WTC11 (cell line): ENCODE measurements around the gene VNN1. TPM values are rescaled to one million over a fixed set of nuclear protein-coding genes. Genes with fewer than 3 reads are reported as not detected.

Experiments used
- ATAC-seq: fragments of 200-7000 bp; cut with Tn5 transposase; 2 replicates; pipeline ENCODE4 v1.10.0; 2021; ENCODE audit warnings: mild to moderate bottlenecking, moderate library complexity
- CTCF ChIA-PET: fragments of 300-600 bp; sonication (Branson Sonifier 250); formaldehyde crosslinking; loops from one replicate; lab custom pipeline; 2021; ENCODE audit warnings: antibody characterized with exemption; lab: Charles Lee
- POLR2A ChIA-PET: fragments of 350-600 bp; sonication (Branson Sonifier 250); formaldehyde crosslinking; loops from one replicate; lab custom pipeline; 2021; ENCODE audit warnings: antibody characterized with exemption; lab: Charles Lee
- DNase-seq: peaks from one replicate; pipeline ENCODE4 v3.0.0; 2021; ENCODE audit warnings: low spot score
- H3K27ac Mint-ChIP-seq: 2 replicates; pipeline ENCODE4 v1.8.0; 2021; ENCODE audit warnings: mixed read lengths
- H3K27me3 Mint-ChIP-seq: 2 replicates; pipeline ENCODE4 v1.8.0; 2021; ENCODE audit warnings: low read depth, mild to moderate bottlenecking, moderate library complexity, mixed read lengths
- H3K36me3 Mint-ChIP-seq: 2 replicates; pipeline ENCODE4 v1.8.0; 2021; ENCODE audit warnings: mixed read lengths
- H3K4me1 Mint-ChIP-seq: 2 replicates; pipeline ENCODE4 v1.8.0; 2022; ENCODE audit warnings: mixed read lengths
- H3K4me3 Mint-ChIP-seq: 2 replicates; pipeline ENCODE4 v1.8.0; 2021; ENCODE audit warnings: mild to moderate bottlenecking, moderate library complexity, mixed read lengths
- H3K9me3 Mint-ChIP-seq: 2 replicates; pipeline ENCODE4 v1.8.0; 2021; ENCODE audit warnings: mixed read lengths
- CREM ChIP-seq: sonication (generic); formaldehyde crosslinking; IDR thresholded peaks from 2 replicates; pipeline ENCODE4 v1.8.1; 2022; ENCODE audit warnings: mild to moderate bottlenecking, missing genetic modification reagents, moderate library complexity
- ETV6 ChIP-seq: sonication (generic); formaldehyde crosslinking; IDR thresholded peaks from 2 replicates; pipeline ENCODE4 v1.8.1; 2022; ENCODE audit warnings: mild to moderate bottlenecking, missing genetic modification reagents
- GABPB1 ChIP-seq: sonication (generic); formaldehyde crosslinking; IDR thresholded peaks from 2 replicates; pipeline ENCODE4 v1.8.1; 2023; ENCODE audit warnings: mild to moderate bottlenecking, missing genetic modification reagents
- JUN ChIP-seq: sonication (generic); formaldehyde crosslinking; IDR thresholded peaks from 2 replicates; pipeline ENCODE4 v1.8.0; 2023; ENCODE audit warnings: mild to moderate bottlenecking, missing genetic modification reagents
- NFYB ChIP-seq: sonication (generic); formaldehyde crosslinking; conservative IDR thresholded peaks from 2 replicates; pipeline ENCODE4 v1.8.0; 2022; ENCODE audit warnings: low read depth, missing genetic modification reagents
- NR1H2 ChIP-seq: sonication (generic); formaldehyde crosslinking; IDR thresholded peaks from 2 replicates; pipeline ENCODE4 v1.9.0; 2021; ENCODE audit warnings: mild to moderate bottlenecking, moderate library complexity, missing genetic modification reagents
- NR2C2 ChIP-seq: sonication (generic); formaldehyde crosslinking; IDR thresholded peaks from 2 replicates; pipeline ENCODE4 v1.8.0; 2022; ENCODE audit warnings: mild to moderate bottlenecking, missing genetic modification reagents
- PRRX2 ChIP-seq: fragments of 250-450 bp; sonication (Bioruptor Pico); IDR thresholded peaks from 2 replicates; pipeline ENCODE4 v1.8.0; 2021; ENCODE audit warnings: mild to moderate bottlenecking
- RELA ChIP-seq: sonication (generic); formaldehyde crosslinking; IDR thresholded peaks from 2 replicates; pipeline ENCODE4 v1.8.1; 2022; ENCODE audit warnings: missing genetic modification reagents, mild to moderate bottlenecking, borderline replicate concordance
- SMAD4 ChIP-seq: sonication (generic); formaldehyde crosslinking; IDR thresholded peaks from 2 replicates; pipeline ENCODE4 v1.8.0; 2022; ENCODE audit warnings: mild to moderate bottlenecking, missing genetic modification reagents
- TCF7 ChIP-seq: sonication (generic); formaldehyde crosslinking; IDR thresholded peaks from 2 replicates; pipeline ENCODE4 v1.8.0; 2022; ENCODE audit warnings: mild to moderate bottlenecking, low read depth, missing genetic modification reagents, moderate library complexity
- TEAD1 ChIP-seq: sonication (generic); formaldehyde crosslinking; IDR thresholded peaks from 2 replicates; pipeline ENCODE4 v1.8.0; 2022; ENCODE audit warnings: mild to moderate bottlenecking, missing genetic modification reagents
- TEAD4 ChIP-seq: sonication (generic); formaldehyde crosslinking; IDR thresholded peaks from 2 replicates; pipeline ENCODE4 v1.8.0; 2022; ENCODE audit warnings: mild to moderate bottlenecking, missing genetic modification reagents
- TP53 ChIP-seq: sonication (generic); formaldehyde crosslinking; IDR thresholded peaks from 2 replicates; pipeline ENCODE4 v1.8.1; 2023; ENCODE audit warnings: mild to moderate bottlenecking, missing genetic modification reagents
- ZNF138 ChIP-seq: sonication (generic); formaldehyde crosslinking; conservative IDR thresholded peaks from 2 replicates; pipeline ENCODE4 v1.8.1; 2022; ENCODE audit warnings: mild to moderate bottlenecking, moderate library complexity, missing genetic modification reagents
- ZNF317 ChIP-seq: sonication (generic); formaldehyde crosslinking; IDR thresholded peaks from 2 replicates; pipeline ENCODE4 v1.8.1; 2023; ENCODE audit warnings: low read depth, mild to moderate bottlenecking, moderate library complexity, missing genetic modification reagents, borderline replicate concordance
- ZNF423 ChIP-seq: fragments of 250-450 bp; sonication (Bioruptor Pico); IDR thresholded peaks from 2 replicates; pipeline ENCODE4 v2.1.2; 2022; ENCODE audit warnings: mild to moderate bottlenecking, moderate library complexity
- total RNA-seq: library from RNA; stranded (reverse); gene quantifications from 3 replicates; pipeline ENCODE4 v1.2.3, GENCODE V29; 2021
- TF ChIP-seq, protein P1 (sequence below): sonication (generic); formaldehyde crosslinking; IDR thresholded peaks from 2 replicates; pipeline ENCODE4 v1.8.0; 2022; ENCODE audit warnings: missing genetic modification reagents
- TF ChIP-seq, protein P2 (sequence below): fragments of 200-600 bp; IDR thresholded peaks from 2 replicates; pipeline ENCODE4 v1.8.0; 2022; ENCODE audit warnings: antibody characterized with exemption
- TF ChIP-seq, protein P3 (sequence below): sonication (generic); formaldehyde crosslinking; IDR thresholded peaks from 2 replicates; pipeline ENCODE4 v1.8.1; 2023; ENCODE audit warnings: mild to moderate bottlenecking, moderate library complexity, missing genetic modification reagents
- TF ChIP-seq, protein P4 (sequence below): sonication (generic); formaldehyde crosslinking; IDR thresholded peaks from 2 replicates; pipeline ENCODE4 v1.8.1; 2023; ENCODE audit warnings: mild to moderate bottlenecking, missing genetic modification reagents
- TF ChIP-seq, protein P5 (sequence below): sonication (generic); formaldehyde crosslinking; IDR thresholded peaks from 2 replicates; pipeline ENCODE4 v1.8.0; 2023; ENCODE audit warnings: missing genetic modification reagents
- TF ChIP-seq, protein P6 (sequence below): sonication (generic); formaldehyde crosslinking; IDR thresholded peaks from 2 replicates; pipeline ENCODE4 v1.8.1; 2023; ENCODE audit warnings: mild to moderate bottlenecking, missing genetic modification reagents, borderline replicate concordance

Gene VNN1
- total RNA-seq, 1 experiment from 2014 or later: 0.04 TPM

DNA sequence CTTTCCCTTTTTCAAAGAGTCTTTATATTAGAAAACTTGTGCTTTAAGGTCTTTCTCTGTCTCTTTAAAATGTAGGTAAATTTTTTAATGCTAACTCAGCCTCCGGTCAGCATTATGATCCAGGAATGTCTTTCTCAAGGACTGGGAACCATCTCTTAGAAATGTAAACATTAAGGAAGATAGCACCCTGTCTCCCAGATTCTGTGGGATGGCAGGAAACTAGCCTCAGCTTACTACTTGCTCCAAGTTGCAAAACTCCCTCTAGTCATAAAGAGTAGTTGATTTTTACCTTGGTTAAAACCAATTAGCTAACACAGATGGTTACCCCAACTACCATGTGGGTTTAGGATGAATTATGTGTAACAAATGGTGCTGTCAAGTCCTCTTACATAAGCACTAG, 50.2 kb downstream of the VNN1 start:
- no peak for ATAC-seq
- no peak for DNase-seq
- no peak for TF ChIP-seq ZNF423 (CRISPR knock-in tag)
- TF ChIP-seq GABPB1: no peak
- TF ChIP-seq, protein P1, sequence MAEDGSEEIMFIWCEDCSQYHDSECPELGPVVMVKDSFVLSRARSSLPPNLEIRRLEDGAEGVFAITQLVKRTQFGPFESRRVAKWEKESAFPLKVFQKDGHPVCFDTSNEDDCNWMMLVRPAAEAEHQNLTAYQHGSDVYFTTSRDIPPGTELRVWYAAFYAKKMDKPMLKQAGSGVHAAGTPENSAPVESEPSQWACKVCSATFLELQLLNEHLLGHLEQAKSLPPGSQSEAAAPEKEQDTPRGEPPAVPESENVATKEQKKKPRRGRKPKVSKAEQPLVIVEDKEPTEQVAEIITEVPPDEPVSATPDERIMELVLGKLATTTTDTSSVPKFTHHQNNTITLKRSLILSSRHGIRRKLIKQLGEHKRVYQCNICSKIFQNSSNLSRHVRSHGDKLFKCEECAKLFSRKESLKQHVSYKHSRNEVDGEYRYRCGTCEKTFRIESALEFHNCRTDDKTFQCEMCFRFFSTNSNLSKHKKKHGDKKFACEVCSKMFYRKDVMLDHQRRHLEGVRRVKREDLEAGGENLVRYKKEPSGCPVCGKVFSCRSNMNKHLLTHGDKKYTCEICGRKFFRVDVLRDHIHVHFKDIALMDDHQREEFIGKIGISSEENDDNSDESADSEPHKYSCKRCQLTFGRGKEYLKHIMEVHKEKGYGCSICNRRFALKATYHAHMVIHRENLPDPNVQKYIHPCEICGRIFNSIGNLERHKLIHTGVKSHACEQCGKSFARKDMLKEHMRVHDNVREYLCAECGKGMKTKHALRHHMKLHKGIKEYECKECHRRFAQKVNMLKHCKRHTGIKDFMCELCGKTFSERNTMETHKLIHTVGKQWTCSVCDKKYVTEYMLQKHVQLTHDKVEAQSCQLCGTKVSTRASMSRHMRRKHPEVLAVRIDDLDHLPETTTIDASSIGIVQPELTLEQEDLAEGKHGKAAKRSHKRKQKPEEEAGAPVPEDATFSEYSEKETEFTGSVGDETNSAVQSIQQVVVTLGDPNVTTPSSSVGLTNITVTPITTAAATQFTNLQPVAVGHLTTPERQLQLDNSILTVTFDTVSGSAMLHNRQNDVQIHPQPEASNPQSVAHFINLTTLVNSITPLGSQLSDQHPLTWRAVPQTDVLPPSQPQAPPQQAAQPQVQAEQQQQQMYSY (CRISPR knock-in tag): no peak
- no peak for TF ChIP-seq NR2C2 (CRISPR knock-in tag)
- no peak for TF ChIP-seq TEAD4 (CRISPR knock-in tag)
- no peak for TF ChIP-seq JUN (CRISPR knock-in tag)
- no peak for TF ChIP-seq NFYB (CRISPR knock-in tag)
- TF ChIP-seq, protein P2, sequence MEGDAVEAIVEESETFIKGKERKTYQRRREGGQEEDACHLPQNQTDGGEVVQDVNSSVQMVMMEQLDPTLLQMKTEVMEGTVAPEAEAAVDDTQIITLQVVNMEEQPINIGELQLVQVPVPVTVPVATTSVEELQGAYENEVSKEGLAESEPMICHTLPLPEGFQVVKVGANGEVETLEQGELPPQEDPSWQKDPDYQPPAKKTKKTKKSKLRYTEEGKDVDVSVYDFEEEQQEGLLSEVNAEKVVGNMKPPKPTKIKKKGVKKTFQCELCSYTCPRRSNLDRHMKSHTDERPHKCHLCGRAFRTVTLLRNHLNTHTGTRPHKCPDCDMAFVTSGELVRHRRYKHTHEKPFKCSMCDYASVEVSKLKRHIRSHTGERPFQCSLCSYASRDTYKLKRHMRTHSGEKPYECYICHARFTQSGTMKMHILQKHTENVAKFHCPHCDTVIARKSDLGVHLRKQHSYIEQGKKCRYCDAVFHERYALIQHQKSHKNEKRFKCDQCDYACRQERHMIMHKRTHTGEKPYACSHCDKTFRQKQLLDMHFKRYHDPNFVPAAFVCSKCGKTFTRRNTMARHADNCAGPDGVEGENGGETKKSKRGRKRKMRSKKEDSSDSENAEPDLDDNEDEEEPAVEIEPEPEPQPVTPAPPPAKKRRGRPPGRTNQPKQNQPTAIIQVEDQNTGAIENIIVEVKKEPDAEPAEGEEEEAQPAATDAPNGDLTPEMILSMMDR: no peak
- TF ChIP-seq CREM (CRISPR knock-in tag): no peak
- TF ChIP-seq TP53 (CRISPR knock-in tag): no peak
- TF ChIP-seq NR1H2 (CRISPR knock-in tag): no peak
- no peak for TF ChIP-seq PRRX2 (CRISPR knock-in tag)
- no peak for TF ChIP-seq TEAD1 (CRISPR knock-in tag)
- TF ChIP-seq, protein P3, sequence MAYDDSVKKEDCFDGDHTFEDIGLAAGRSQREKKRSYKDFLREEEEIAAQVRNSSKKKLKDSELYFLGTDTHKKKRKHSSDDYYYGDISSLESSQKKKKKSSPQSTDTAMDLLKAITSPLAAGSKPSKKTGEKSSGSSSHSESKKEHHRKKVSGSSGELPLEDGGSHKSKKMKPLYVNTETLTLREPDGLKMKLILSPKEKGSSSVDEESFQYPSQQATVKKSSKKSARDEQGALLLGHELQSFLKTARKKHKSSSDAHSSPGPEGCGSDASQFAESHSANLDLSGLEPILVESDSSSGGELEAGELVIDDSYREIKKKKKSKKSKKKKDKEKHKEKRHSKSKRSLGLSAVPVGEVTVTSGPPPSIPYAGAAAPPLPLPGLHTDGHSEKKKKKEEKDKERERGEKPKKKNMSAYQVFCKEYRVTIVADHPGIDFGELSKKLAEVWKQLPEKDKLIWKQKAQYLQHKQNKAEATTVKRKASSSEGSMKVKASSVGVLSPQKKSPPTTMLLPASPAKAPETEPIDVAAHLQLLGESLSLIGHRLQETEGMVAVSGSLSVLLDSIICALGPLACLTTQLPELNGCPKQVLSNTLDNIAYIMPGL: no peak
- TF ChIP-seq ZNF138 (CRISPR knock-in tag): no peak
- TF ChIP-seq RELA: no peak
- TF ChIP-seq, protein P4, sequence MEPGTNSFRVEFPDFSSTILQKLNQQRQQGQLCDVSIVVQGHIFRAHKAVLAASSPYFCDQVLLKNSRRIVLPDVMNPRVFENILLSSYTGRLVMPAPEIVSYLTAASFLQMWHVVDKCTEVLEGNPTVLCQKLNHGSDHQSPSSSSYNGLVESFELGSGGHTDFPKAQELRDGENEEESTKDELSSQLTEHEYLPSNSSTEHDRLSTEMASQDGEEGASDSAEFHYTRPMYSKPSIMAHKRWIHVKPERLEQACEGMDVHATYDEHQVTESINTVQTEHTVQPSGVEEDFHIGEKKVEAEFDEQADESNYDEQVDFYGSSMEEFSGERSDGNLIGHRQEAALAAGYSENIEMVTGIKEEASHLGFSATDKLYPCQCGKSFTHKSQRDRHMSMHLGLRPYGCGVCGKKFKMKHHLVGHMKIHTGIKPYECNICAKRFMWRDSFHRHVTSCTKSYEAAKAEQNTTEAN (CRISPR knock-in tag): no peak
- no peak for TF ChIP-seq ETV6
- no peak for TF ChIP-seq ZNF317 (CRISPR knock-in tag)
- Mint-ChIP-seq H3K36me3 (peaks cover 20% of the 10 kb centered on the region), H3K4me3 (no peak overlapping the region), H3K27ac (no peak overlapping the region), H3K4me1 (peaks cover 20% of the 10 kb centered on the region), H3K9me3 (peaks cover 24% of the 10 kb centered on the region), H3K27me3 (no peaks in the 10 kb centered on the region)
- ChIA-PET CTCF (no interaction called here), POLR2A (no interaction called here)

DNA sequence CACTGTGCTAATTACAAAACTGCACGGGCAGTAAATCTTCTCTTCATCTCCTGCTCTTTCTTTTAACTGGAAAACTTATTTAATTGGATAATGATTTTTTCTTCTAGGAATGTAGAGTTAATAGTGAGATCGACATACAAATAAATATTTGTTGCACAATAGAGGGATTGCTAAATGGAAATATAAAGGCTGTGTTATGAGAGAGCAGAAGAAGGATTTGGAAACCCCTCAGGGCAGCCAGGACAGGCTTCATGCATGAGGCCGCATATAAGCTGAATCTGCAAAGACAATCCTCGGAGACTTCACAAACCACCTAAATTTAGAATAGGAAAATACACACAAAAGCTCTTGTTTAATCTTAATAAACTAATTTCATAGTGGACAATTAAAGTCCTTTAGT, 51.9 kb downstream of the VNN1 start:
- peaks cover 20% of the 10 kb centered on the region for H3K36me3 Mint-ChIP-seq
- DNase-seq (no peak), ATAC-seq (no peak)
- H3K4me3 Mint-ChIP-seq: no peak overlapping the region
- no peak overlapping the region for H3K27ac Mint-ChIP-seq
- ChIA-PET POLR2A (no interaction called here), CTCF (no interaction called here)
- peaks cover 22% of the 10 kb centered on the region for H3K4me1 Mint-ChIP-seq
- peaks cover 24% of the 10 kb centered on the region for H3K9me3 Mint-ChIP-seq
- no peaks in the 10 kb centered on the region for H3K27me3 Mint-ChIP-seq
- TF ChIP-seq, protein P5, sequence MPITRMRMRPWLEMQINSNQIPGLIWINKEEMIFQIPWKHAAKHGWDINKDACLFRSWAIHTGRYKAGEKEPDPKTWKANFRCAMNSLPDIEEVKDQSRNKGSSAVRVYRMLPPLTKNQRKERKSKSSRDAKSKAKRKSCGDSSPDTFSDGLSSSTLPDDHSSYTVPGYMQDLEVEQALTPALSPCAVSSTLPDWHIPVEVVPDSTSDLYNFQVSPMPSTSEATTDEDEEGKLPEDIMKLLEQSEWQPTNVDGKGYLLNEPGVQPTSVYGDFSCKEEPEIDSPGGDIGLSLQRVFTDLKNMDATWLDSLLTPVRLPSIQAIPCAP (CRISPR knock-in tag): no peak
- TF ChIP-seq, protein P6, sequence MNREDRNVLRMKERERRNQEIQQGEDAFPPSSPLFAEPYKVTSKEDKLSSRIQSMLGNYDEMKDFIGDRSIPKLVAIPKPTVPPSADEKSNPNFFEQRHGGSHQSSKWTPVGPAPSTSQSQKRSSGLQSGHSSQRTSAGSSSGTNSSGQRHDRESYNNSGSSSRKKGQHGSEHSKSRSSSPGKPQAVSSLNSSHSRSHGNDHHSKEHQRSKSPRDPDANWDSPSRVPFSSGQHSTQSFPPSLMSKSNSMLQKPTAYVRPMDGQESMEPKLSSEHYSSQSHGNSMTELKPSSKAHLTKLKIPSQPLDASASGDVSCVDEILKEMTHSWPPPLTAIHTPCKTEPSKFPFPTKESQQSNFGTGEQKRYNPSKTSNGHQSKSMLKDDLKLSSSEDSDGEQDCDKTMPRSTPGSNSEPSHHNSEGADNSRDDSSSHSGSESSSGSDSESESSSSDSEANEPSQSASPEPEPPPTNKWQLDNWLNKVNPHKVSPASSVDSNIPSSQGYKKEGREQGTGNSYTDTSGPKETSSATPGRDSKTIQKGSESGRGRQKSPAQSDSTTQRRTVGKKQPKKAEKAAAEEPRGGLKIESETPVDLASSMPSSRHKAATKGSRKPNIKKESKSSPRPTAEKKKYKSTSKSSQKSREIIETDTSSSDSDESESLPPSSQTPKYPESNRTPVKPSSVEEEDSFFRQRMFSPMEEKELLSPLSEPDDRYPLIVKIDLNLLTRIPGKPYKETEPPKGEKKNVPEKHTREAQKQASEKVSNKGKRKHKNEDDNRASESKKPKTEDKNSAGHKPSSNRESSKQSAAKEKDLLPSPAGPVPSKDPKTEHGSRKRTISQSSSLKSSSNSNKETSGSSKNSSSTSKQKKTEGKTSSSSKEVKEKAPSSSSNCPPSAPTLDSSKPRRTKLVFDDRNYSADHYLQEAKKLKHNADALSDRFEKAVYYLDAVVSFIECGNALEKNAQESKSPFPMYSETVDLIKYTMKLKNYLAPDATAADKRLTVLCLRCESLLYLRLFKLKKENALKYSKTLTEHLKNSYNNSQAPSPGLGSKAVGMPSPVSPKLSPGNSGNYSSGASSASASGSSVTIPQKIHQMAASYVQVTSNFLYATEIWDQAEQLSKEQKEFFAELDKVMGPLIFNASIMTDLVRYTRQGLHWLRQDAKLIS (CRISPR knock-in tag): no peak
- TF ChIP-seq SMAD4 (CRISPR knock-in tag) (no peak), TCF7 (CRISPR knock-in tag) (no peak)
